HG03354 (cell line): ENCODE data around the gene SYPL2.
"Not testable (repeated sequence)": the region's sequence is repeated elsewhere in the genome, so short reads cannot be mapped to it uniquely, and the experiment has no call there.

ENCODE experiments used
- ATAC-seq: cut with Tn5 transposase; IDR thresholded peaks from one replicate; pipeline ENCODE4 v1.9.1; 2021; ENCODE audit warnings: mild to moderate bottlenecking; ENCODE audit not compliant: unreplicated experiment, poor library complexity, severe bottlenecking

SYPL2 gene

DNA sequence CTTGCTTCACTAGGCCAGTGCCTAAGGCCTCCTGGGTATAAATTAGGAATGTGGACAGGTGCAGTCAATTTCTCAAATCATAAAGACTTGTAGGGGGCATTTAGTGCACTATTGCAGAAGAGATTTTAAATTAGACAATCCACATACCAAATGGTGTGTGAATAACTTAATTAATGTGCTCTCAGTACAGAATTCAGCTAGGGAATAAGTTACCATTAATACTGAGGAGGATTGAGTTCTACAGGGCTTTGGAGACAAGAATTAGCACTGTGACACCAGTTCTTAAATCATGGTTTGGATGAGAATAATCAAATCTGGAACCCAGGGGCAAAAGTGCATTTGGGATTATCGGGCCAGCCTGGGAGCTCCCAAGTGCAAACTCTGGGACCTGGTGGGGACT, 1.7 kb downstream of the SYPL2 start:
- ATAC-seq = no peak

DNA sequence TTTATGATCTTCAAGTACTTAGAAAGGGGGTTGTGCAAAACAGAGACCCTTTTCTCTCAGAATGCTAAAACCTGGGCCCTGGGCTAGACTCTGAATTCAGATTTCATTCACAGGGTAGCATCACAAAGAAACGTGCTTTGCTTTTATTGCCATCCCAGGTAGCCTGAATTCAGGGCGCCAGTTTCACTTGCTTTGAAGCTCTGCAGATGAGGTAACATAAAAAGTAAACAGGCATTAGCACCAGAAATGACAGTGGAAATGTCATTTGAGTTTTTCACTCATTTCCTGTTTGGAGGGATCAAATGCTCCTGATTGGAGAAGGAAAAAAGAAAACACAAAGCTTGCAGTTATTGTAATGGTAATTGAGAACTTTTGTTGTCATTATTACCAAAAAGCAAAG, 2.6 kb downstream of the SYPL2 start:
- ATAC-seq = no peak

DNA sequence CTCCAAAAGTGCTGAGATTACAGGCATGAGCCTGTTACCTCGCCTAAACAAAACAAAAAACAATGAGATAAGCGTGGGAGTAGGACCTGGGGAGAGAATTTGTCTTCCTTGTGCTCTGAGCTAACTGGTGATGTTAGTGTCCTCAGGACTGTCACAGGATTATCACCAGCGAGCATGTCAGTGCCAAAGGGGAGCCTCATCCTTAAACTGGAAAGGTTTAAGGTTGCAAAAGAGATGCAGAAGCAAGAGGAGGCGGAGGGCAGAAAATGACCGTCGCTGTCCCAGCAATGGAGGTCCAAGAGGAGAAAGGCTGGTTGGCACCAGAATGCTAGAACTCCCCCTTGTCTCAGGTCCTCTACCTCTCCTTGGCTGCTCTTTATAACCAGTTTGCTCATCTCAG, 3.9 kb downstream of the SYPL2 start:
- no peak for ATAC-seq

DNA sequence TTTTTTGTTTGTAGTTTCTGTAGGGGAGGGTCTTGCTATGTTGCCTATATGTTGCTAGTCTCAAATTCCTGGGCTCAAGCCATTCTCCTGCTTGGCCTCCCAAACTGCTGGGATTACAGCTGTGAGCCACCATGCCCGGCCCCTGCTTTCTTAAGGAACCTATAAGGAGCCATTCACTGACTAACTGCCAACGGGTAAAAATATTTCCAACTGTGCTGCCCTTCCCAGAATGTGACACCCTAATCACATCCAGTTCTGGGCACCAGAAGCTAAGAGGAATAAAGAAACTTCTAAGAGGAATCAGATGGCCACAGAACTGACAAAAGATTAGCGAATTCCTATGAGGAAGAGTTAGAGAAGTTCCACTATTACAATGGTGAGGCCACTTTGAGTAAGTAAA, 6.4 kb downstream of the SYPL2 start:
- no peak for ATAC-seq

DNA sequence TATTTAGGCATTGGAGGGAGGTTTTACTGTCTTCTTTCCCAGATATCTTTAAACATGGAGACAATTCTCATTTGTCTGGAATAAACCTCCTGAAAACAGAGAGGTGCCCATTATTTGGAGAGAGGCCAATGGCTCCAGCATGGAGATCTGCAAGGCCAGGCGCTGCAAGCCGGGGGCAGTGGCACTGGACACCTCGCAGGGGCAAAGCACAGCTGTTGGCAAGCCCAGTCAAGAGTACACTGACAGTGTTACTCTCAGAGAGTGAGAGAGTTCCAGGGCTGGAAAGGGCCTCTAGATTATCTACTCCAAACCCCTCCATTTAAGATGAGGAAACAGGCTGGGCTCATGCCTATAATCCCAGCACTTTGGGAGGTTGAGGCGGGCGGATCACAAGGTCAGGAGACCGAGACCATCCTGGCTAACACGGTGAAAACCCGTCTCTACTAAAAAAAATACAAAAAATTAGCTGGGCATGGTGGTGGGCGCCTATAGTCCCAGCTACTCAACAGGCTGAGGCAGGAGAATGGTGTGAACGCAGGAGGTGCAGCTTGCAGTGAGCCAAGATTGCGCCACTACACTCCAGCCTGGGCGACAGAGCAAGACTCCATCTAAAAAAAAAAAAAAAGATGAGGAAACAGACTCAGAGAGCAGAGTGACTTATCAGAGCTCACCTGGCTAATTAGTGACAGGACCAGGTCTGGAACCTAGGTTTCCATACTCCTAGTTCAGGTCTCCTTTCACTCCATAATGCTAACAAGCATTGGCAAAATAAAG, 7.1 kb downstream of the SYPL2 start:
- ATAC-seq = not testable (repeated sequence)

DNA sequence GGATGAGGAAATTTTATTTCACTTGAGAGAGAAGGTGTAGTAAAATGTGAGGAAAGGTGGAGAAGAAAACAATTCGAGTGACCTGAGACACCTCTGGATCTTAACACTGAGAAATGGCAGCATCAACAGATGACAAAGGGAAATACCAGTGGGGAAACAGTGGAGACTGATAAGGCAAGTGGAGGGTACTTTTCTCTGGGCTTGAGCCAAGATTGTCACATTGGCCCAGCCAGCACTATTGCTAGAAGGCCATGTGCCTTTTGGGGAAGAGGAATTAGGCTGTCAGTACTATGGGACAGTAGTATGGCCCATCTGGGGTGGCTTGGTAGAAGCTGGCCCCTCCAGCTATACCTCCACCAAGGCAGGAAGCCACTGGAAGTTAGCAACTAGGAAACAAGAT, 8.4 kb downstream of the SYPL2 start:
- no peak for ATAC-seq

DNA sequence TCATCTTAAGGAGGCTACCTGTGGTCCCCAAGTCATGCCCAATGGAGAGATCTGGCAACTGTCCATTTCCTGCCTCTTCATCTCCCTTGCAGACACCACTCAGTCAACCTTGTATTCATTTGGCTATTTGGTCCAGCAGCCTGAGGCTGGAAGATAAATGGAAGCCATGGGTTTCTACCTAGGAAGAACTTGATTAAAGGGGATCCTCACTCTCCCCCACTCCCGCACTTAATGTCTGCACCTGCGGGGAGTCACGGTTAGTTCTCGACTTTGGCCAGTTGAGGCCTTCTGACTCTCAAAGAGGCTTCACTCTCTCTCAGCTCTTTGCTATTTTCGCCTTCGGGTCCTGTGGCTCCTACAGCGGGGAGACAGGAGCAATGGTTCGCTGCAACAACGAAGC, 8.9 kb downstream of the SYPL2 start:
- ATAC-seq = no peak

DNA sequence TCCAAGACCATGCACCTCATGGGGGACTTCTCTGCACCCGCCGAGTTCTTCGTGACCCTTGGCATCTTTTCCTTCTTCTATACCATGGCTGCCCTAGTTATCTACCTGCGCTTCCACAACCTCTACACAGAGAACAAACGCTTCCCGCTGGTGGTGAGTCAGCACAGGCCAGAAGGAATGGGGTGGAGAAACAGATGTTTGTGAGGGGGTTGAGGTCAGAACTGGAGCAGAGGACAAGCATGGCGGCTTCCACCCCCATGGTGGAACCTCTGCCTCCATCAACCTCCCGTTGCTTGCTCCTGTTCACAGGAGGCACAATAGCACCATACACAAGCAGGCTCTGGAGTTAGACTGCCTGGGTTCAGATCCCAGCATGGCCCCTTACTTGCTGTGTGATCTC, 10.5 kb downstream of the SYPL2 start:
- no peak for ATAC-seq

DNA sequence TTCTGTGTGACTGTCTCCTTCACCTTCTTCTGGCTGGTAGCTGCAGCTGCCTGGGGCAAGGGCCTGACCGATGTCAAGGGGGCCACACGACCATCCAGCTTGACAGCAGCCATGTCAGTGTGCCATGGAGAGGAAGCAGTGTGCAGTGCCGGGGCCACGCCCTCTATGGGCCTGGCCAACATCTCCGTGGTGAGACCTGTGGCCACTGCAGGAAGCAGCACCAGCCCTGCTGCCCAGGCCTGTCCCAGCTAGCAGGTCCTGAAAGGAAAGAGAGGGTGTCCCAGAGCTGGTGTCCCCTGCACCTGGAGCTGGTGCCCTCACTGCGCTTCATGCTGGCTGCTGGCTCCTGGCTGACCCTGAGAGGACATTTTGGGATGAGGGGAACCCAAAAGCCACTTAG, 11.5 kb downstream of the SYPL2 start:
- ATAC-seq = no peak

DNA sequence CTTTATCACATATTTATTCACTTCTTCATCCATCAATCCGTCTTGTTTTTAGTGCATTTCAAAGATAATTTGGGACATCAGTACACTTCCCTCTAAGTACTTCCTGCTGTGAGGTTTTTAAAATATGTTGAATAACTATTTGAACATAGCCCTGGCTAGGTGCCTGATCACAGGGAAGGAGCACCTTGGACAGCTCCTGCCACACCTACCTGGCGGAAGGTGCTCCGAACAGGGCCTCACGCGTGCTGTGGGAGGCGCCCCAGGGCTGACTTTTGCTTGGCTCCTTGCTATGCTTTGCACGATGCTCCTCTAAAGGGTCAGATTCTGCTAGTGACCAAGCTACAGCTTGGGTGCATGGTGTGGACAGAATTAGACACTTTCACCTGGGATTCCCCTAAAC, 12.5 kb downstream of the SYPL2 start:
- no peak for ATAC-seq

DNA sequence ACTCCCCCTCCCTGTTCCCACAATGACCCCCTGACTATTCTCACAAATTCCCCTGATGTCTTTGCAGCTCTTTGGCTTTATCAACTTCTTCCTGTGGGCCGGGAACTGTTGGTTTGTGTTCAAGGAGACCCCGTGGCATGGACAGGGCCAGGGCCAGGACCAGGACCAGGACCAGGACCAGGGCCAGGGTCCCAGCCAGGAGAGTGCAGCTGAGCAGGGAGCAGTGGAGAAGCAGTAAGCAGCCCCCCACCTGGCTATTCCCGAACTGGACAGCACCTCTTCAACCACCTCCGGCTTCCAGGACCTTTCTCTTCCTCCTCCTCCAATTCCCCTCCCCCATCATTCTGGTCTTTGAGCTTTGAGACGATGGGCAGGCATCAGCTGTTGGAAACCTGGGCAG, 13.0 kb downstream of the SYPL2 start:
- no peak for ATAC-seq

DNA sequence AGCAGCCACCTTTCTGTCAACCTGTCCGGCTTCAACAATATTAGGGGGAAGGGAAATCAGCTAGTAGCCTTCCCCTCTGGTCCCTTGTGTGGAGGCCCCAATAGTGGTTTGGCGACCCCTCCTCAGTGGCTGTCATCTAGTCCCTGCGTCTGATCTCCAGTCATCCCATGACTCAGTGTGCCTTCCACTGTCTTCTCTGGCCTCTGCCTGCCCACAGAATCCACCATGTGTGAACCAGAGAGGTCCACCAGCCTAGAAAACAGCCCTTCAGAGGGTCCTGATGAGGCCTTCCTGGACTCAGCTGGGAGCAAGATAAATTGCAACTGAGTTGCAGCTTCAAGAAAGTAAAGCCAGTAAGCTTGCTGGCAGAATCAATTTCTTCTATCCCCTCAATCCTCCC, 13.6 kb downstream of the SYPL2 start:
- ATAC-seq = no peak

DNA sequence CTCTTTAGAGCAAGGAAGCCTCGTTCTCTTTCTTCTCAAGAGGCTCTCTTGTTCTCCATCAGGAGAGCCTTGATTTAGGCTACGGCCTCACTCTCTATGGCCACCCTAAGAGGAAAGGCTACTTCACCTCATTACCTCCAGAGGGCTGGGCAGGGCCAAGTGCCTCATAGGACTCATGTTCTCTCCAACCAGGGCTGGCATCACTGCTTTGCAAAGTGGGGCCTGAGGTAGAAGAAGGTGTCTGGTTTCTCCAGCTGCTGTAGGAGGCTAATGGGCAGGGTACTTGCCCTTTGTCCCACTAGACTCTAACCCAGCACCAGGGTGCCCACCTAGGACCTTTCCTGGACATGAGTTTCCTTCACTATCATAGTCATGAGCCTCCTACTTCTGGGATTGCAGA, 15.3 kb downstream of the SYPL2 start:
- ATAC-seq = no peak

DNA sequence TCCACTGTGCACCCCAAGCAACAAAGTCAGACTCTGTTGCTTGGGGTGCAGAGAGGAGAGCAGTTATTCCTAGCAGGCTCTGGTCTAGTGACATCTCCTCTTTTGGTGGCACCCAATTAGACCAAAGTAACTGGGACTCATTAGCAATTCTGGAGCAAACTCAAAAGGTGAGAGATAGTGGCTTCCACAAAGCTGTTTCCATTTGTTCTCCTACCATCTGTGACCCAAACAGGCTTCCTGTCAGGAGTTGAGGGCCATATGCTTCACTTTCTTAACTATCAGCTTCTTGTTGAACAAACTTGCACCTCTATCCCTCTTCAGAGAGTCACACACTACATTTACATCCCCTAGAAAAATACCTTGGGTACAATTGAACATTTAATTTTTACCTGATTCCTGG, 15.9 kb downstream of the SYPL2 start:
- no peak for ATAC-seq

DNA sequence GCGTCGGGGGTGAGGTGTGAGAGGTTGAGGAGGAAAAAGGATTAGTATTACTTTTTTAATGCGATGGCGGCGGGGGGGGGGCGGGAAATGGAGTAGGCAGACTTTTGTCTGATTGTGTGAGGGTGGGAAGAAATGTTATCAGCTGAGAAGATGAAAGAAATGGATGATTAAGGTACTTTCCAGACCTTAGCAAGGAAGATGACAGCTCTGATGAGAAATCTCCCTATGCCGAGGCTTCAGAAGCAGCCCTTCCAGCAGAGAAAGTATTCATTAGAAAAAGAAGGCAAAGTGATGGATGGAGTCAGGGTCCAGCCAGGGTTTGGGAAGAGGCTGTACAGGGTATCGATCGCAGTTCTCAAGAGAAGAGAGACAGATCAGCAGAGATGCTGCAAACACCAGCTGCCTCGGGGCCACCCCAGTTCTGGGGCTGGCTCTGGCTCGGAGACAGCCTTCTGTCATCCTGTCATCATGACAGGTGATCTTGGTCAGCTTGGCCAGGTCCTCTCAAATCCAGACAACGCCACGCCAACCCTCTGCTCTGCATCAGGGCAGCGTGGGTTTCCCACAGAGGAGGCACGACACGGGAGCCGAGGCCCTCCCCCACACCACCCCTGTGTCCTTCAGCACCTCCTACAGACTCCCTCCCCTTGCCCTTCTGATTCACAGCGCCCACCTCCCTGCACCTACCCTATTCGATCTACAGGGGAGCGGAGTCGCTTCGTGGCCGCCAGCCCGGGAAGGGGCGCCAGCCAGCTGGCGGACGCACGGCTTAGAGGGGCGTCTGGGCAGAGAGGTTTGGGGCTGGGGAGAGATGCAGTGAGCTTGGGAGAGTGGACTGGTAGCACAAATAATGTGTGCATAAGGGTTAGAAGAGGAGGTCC, 16.7 kb downstream of the SYPL2 start:
- peak; percentile 33 for ATAC-seq

DNA sequence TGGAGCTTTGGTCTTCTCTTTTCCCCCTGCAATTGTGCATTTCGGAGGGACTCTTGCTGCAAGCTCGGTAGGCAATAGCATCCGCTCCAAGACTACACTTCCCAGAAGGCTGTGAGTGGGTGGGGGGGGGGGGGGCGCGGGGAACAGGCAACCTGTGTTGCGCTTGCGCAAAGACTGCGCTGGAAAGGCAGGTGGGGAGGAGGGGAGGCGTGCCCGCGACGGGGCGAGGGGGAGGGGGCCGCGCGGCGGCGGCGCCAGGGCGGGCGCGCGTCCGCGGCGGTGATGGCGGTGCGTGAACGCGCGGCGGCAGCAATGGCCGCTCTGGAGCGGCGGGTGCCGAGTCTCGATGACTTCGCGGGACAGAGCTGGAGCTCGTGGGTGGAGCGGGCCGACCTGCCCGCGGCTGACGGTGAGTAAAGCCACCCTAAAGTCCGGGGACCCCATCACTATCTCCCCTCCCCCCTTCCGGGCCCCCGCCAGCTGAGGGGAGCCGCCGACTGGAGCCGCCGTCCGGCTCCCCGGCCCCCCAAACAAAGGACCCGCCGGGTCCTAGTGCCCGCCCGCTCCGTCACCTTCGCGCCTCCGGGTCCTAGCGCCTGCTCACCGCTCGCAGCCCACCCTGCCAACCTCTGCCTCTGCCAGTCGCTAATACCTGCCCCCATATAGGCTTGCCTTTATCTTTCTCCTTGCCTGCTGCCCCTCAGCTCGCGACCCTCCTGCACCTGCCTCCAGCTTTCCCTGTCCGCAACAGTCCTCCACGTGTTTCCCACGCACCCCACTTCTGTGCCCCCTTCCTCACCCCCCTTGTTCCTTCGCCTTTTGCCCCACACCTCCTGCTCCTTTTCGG, 17.5 kb downstream of the SYPL2 start, which contains the start of gene ATXN7L2:
Gene ATXN7L2, plus strand, starts transcription at position 234 of the 847 bp plus-strand sequence. Its CDS starts 49 bp downstream, at position 283.
- ATAC-seq = peak; percentile 87

DNA sequence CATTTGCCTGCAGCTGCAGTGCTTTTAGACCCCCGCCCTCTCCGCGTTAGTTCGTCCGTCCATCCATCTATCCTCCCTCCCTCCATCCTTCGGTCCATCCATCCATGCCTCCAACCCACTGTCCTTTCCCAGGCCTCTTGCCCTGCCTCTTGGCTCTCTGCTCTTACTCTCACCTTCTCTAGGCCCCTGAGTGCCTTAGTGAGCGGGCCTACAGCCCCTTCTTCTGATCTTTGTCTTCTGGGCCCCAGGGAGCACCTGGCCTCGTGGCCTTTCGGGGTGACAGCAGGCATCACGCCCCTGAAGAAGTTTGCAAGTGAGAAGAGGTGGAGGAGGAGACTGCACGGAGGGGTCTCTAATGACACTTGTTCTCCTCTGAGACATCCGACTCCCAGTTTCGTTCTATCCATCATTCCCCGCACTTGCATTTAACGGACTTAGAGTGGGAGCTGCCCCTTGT, 18.2 kb downstream of the SYPL2 start:
- no peak for ATAC-seq

DNA sequence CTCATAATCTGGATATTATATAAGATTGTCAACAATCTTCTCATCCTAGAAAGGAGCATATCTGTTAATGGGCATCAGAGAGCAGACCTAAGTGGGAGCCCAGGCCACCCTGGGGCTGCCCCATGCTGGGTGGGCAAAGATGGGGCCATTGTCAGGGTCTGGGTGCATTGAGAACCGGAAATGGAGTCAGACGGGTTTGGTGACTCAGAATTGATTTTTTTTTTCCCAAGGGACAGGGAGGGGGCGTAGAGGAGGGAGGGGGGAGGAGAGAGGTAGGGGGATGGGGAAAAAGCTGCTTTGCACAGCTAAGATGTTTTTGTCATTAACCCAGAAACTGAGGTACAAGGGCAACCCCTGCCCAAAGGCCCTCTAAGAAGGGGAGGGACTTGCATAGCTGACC, 18.7 kb downstream of the SYPL2 start:
- no peak for ATAC-seq

DNA sequence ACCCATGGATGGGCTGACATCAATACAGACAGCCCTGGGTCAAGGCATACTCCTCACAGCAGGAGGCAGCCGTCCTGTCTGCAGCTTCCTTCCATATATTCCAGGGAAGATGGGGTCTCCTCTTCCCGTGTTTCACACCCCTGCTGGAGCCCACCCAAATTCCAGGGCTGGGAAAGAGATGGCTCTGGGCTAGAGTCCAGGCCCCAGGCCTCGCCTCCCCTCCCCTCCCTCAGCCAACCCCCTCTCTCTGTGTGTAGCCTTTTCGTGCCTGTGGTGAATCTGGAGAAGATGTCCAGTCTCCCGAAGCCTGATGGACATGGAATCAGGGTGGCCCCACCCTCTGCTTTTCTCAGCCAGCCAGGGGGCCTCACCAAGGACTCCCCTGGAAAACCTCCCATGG, 20.9 kb downstream of the SYPL2 start:
- no peak for ATAC-seq

DNA sequence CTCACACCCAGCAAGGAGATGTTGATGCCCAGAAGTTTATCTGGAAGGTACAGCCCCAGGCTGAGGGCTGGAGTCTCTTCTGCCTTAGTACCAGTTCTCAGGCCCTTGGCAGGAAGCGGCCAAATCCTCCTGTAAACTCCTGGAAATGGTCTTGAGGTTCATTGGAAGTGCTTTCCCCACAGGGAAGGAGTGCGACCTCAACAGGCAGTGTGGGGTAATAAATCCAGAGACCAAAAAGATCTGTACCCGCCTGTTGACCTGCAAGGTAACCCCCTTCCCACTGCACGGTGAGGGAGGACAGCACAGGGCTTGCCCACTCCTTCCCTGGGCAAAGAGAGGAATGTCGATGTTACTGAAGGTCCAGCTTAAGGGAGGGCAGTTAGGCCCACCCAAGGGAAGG, 21.9 kb downstream of the SYPL2 start:
- no peak for ATAC-seq
